Cardiac fibroblast (primary cell): Measurements from ENCODE around the gene HDAC1.

Experiments
- DNase-seq, 2 donors: peaks; one replicate each; pipeline versions ENCODE4 v3.0.0 to v3.0.0-alpha.2; 2010; ENCODE audit warnings: low read depth in 2 of 2
- H3K4me3 ChIP-seq, 2 donors: replicated peaks in 1 of 2; 1 replicate in 1 of 2; 2 replicates in 1 of 2; pipeline ENCODE4 v1.5.1; 2011; ENCODE audit warnings: low read depth in 2 of 2, low read length in 2 of 2, mild to moderate bottlenecking in 2 of 2, moderate library complexity in 1 of 2
- CTCF ChIP-seq: IDR thresholded peaks from one replicate; pipeline ENCODE4 v1.5.1; 2011; ENCODE audit warnings: low read depth, mild to moderate bottlenecking, low read length, inconsistent platforms

HDAC1 gene

GRCh38 chr1:32362474-32363313, 70.8 kb downstream of the HDAC1 start, which contains the start of the genes FAM229A and TSSK3:
FAM229A (minus strand) TSS chr1:32362485; CDS start chr1:32362091, 394 bp downstream.
TSSK3 (plus strand) TSS chr1:32362539; CDS start chr1:32362702, 163 bp downstream.
- H3K4me3 ChIP-seq, result peak within 1 kb of the TSS; percentile 5 to 28
- no peak for DNase-seq
- TF ChIP-seq CTCF, result no peak

- TF ChIP-seq CTCF, result no peak
- H3K4me3 ChIP-seq, result no peak overlapping the region
- DNase-seq, result no peak
Measured at GRCh38 chr1:32363713-32364112, 71.8 kb downstream of the HDAC1 start.

- no peak overlapping the region for H3K4me3 ChIP-seq
- no peak for DNase-seq
- no peak for TF ChIP-seq CTCF
Measured at GRCh38 chr1:32364836-32365235, 73.0 kb downstream of the HDAC1 start.

GRCh38 chr1:32365445-32365844, 73.6 kb downstream of the HDAC1 start:
- no peak for DNase-seq
- no peak for TF ChIP-seq CTCF
- H3K4me3 ChIP-seq, result no peak overlapping the region

- DNase-seq, result no peak
- H3K4me3 ChIP-seq, result no peak overlapping the region
- TF ChIP-seq CTCF, result no peak
Measured at GRCh38 chr1:32367912-32368635, 76.2 kb downstream of the HDAC1 start.

- no peak for DNase-seq
- no peak for TF ChIP-seq CTCF
- no peak overlapping the region for H3K4me3 ChIP-seq
Measured at GRCh38 chr1:32372149-32372756, 80.4 kb downstream of the HDAC1 start.
